NCI-H2196 treated with DMSO at 0.1 percent for 48 hours (cell line): ENCODE data around the gene ADAMTSL2.
A peak's percentile ranks its signal among the peaks of the same experiment; 100 is the strongest.

Experiments
- DNase-seq: peaks from one replicate; lab custom pipeline; 2025; ENCODE audit not compliant: unreplicated experiment; lab: John Stamatoyannopoulos, UW

Gene ADAMTSL2

GRCh38 chr9:133584559-133585476 is 50.3 kb downstream of the ADAMTSL2 start:
- DNase-seq: peak; percentile 62

GRCh38 chr9:133585481-133586351 is 51.2 kb downstream of the ADAMTSL2 start:
- DNase-seq: no peak

GRCh38 chr9:133587051-133587450 is 52.5 kb downstream of the ADAMTSL2 start:
- no peak for DNase-seq

- DNase-seq: no peak
Measured at GRCh38 chr9:133587466-133587865, 53.0 kb downstream of the ADAMTSL2 start.

- DNase-seq: no peak
Measured at GRCh38 chr9:133589454-133590227, 55.1 kb downstream of the ADAMTSL2 start.

GRCh38 chr9:133590231-133590855 is 55.8 kb downstream of the ADAMTSL2 start:
- no peak for DNase-seq

GRCh38 chr9:133591116-133591910 is 56.8 kb downstream of the ADAMTSL2 start:
- peak; percentile 89 for DNase-seq

GRCh38 chr9:133591985-133592384 is 57.5 kb downstream of the ADAMTSL2 start:
- no peak for DNase-seq

- DNase-seq: no peak
Measured at GRCh38 chr9:133592731-133593409, 58.4 kb downstream of the ADAMTSL2 start.

- no peak for DNase-seq
Measured at GRCh38 chr9:133593587-133594253, 59.2 kb downstream of the ADAMTSL2 start.

GRCh38 chr9:133594310-133594709 is 59.8 kb downstream of the ADAMTSL2 start:
- DNase-seq: no peak

- no peak for DNase-seq
Measured at GRCh38 chr9:133595910-133596309, 61.4 kb downstream of the ADAMTSL2 start.

- DNase-seq: no peak
Measured at GRCh38 chr9:133597316-133597957, 62.9 kb downstream of the ADAMTSL2 start.

- DNase-seq: no peak
Measured at GRCh38 chr9:133598978-133599377, 64.5 kb downstream of the ADAMTSL2 start.

- DNase-seq: no peak
Measured at GRCh38 chr9:133599470-133600173, 65.1 kb downstream of the ADAMTSL2 start.

GRCh38 chr9:133600739-133601138 is 66.2 kb downstream of the ADAMTSL2 start:
- DNase-seq: no peak

GRCh38 chr9:133601746-133602145 is 67.2 kb downstream of the ADAMTSL2 start:
- DNase-seq: no peak

GRCh38 chr9:133602277-133602676 is 67.8 kb downstream of the ADAMTSL2 start:
- no peak for DNase-seq
